ENCODE data around the gene DLX4.

- TF ChIP-seq POU6F1 (CRISPR knock-in tag; IDR thresholded peaks at IDR 0.05; ENCODE audit: borderline replicate concordance, low read depth) (no peak), RARB (CRISPR knock-in tag; IDR thresholded peaks at IDR 0.05) (no peak)
These were observed 33.3 kb upstream of the DLX4 start for GRCh38 chr17:49935526-49936210.
